Measurements from ENCODE around the gene CNPY1. TPM values are rescaled to one million over a fixed set of nuclear protein-coding genes. Genes with fewer than 3 reads are reported as not detected.

CNPY1 gene
- total RNA-seq, 1 donor from 2014 or later = not detected

DNA sequence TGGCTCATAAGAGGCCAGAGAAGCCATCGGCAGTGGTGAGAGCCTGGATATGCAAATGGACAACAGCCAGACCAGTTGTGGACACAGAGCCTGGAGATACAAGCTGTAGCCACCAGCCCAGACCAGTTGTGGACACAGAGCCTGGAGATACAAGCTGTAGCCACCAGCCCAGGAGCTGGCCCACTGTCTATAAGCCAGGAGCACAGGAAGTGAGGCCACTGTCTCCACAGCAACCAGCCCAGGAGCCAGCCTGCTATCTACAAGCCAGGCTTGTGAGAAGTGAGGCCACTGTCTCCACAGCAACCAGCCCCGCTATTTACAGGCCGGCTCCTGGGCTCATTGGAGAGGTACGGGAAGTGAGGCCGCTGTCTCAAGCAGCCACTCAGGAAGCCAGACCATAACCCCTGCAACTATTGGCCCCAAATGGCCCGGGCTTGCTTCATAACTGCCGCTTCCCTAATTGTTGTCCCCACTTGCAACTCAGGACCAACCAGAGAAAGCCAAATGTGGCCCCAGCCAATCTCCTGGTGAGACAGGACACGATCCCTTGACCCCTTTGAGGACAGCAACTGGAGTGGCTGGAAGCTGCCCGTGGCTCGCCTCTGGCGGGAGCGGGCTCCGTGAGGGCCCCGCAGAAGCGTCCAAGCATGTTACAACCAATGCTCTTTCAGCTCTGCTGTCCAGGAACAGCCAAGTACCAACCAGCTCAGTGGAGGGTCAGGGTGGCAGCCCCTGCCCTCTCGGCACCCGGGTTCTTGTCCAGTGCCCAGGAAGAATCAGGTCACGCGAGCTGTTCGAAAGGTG is 44.1 kb upstream of the CNPY1 start:
- POLR2A ChIA-PET = no interaction called here
- Mint-ChIP-seq H3K4me3 (no peak overlapping the region), H3K27ac (no peak overlapping the region), H3K27me3 (peaks cover 28% of the 10 kb centered on the region), H3K36me3 (ENCODE audit: low read depth) (no peaks in the 10 kb centered on the region), H3K9me3 (no peaks in the 10 kb centered on the region), H3K4me1 (no peaks in the 10 kb centered on the region)
- ATAC-seq (ENCODE audit: low read depth) (no peak), DNase-seq (no peak)
- intact Hi-C loops (cut with micrococcal nuclease) = no loop called here
- TF ChIP-seq, protein P1, sequence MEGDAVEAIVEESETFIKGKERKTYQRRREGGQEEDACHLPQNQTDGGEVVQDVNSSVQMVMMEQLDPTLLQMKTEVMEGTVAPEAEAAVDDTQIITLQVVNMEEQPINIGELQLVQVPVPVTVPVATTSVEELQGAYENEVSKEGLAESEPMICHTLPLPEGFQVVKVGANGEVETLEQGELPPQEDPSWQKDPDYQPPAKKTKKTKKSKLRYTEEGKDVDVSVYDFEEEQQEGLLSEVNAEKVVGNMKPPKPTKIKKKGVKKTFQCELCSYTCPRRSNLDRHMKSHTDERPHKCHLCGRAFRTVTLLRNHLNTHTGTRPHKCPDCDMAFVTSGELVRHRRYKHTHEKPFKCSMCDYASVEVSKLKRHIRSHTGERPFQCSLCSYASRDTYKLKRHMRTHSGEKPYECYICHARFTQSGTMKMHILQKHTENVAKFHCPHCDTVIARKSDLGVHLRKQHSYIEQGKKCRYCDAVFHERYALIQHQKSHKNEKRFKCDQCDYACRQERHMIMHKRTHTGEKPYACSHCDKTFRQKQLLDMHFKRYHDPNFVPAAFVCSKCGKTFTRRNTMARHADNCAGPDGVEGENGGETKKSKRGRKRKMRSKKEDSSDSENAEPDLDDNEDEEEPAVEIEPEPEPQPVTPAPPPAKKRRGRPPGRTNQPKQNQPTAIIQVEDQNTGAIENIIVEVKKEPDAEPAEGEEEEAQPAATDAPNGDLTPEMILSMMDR (IDR thresholded peaks at IDR 0.05) = no peak
- CTCF ChIA-PET = interaction anchor here (1.1 to 2.5 kb wide), 2 partner anchors 9 to 177 kb away, joined by 3 to 10 read pairs; no protein-coding TSS in a partner anchor

DNA sequence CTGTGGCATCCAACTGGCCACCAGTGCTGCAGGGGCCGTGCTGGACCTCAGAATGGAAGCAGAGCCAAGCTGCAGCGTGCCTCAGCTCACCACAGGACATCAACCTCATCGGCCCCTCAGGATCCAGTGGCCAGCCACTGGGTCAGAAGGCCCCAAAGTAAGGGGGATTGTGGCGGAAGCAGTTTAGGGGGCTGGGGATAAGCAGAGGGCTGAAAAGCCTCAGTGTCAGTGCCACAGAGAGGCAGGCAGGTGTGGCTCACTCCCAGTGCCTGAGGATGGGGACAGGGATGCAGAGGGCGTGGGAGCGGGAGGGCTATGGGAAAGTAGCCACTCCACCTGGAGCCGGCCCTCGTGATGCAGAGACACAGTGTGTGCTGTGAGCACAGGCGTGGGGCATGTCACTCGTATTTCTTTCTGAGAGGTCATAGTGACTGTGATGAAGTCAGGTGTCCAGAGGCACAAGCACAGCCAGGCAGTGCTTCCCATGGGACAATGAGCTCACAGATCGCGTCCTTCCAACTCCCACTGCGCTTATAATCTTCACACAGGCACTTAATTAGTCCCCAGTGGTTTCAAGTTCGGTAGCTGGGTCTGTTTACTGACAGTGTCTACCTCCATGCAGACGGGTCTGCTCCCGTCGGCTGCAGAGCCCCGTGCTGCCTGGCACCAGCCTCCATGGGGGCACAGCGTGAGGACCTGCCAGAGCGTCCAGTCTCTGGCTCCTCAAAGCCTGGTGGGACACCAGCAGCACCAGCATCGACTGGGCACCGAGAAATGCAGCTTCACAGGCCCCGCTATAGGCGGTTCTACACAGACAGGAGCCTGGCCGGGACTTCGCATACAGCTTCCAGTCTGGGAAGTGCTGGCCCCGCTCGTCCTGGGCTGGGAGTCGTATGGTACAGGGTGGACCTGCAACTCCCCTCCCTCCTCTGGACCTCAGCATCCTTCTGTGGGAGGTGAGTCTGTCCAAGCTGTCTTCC is 42.9 kb upstream of the CNPY1 start:
- no peaks in the 10 kb centered on the region for H3K9me3 Mint-ChIP-seq
- H3K4me1 Mint-ChIP-seq = no peaks in the 10 kb centered on the region
- peaks cover 36% of the 10 kb centered on the region for H3K27me3 Mint-ChIP-seq
- ATAC-seq (ENCODE audit: low read depth) = no peak
- intact Hi-C loops (cut with micrococcal nuclease) = no loop called here
- no peak overlapping the region for H3K4me3 Mint-ChIP-seq
- POLR2A ChIA-PET = no interaction called here
- CTCF ChIA-PET = interaction anchor here (2.5 kb wide), 1 partner anchor 10 kb away, joined by 10 read pairs; no protein-coding TSS in a partner anchor
- no peak for DNase-seq
- no peaks in the 10 kb centered on the region for H3K36me3 Mint-ChIP-seq (ENCODE audit: low read depth)
- no peak overlapping the region for H3K27ac Mint-ChIP-seq
- TF ChIP-seq, protein P1 (IDR thresholded peaks at IDR 0.05) = no peak

DNA sequence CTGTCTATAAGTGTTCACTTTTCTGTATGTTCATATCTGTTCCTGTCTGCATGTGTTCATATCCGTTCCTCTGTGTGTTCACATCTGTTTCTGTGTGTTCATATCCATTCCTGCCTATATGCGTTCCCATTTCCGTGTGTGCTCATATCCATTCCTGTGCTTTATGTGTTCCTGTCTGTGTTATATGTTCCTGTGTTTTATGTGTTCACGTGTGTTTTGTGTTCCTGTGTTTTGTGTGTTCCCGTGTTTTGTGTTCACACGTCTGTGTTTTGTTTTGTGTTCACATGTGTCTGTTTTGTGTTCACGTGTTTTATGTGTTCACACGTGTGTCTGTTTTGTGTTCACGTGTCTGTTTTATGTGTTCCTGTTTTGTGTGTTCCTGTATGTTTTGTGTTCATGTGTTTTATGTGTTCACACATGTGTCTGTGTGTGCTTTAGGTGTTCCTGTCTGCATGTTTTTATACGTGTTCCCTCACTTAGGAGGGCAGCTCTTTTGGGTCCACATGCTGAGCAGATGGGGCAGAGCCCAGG is 42.2 kb upstream of the CNPY1 start:
- Mint-ChIP-seq H3K27ac (no peak overlapping the region), H3K27me3 (peaks cover 39% of the 10 kb centered on the region), H3K4me1 (no peaks in the 10 kb centered on the region), H3K36me3 (ENCODE audit: low read depth) (no peaks in the 10 kb centered on the region), H3K9me3 (no peaks in the 10 kb centered on the region), H3K4me3 (no peak overlapping the region)
- ChIA-PET CTCF (interaction anchor here (2.5 kb wide), 1 partner anchor 11 kb away, joined by 10 read pairs; no protein-coding TSS in a partner anchor), POLR2A (no interaction called here)
- intact Hi-C loops (cut with micrococcal nuclease) = no loop called here
- DNase-seq (no peak), ATAC-seq (ENCODE audit: low read depth) (no peak)
- TF ChIP-seq, protein P1 (IDR thresholded peaks at IDR 0.05) = no peak

DNA sequence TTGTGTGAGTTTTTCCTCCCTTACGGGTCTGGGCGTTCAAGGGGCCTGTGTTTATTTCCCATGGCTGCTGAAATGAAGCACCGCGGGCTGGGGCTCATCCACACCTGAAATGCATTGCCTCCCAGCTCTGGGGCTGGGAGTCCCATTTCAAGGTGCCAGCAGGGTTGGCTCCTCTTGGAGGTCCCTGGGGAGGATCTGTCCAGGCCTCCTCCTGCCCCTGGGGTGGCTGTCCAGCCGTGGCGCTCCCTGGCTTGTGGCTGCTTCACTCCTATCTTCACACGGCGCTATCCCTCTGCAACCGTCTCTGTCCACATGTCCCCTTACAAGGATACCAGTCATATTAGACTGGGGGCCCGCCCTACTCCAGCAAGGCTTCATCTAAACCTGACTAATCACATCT is 41.1 kb upstream of the CNPY1 start:
- POLR2A ChIA-PET = no interaction called here
- DNase-seq (no peak), ATAC-seq (ENCODE audit: low read depth) (no peak)
- intact Hi-C loops (cut with micrococcal nuclease) = no loop called here
- Mint-ChIP-seq H3K4me1 (no peaks in the 10 kb centered on the region), H3K27ac (no peak overlapping the region), H3K9me3 (no peaks in the 10 kb centered on the region), H3K4me3 (no peak overlapping the region), H3K36me3 (ENCODE audit: low read depth) (no peaks in the 10 kb centered on the region), H3K27me3 (peaks cover 38% of the 10 kb centered on the region)
- TF ChIP-seq, protein P1 (IDR thresholded peaks at IDR 0.05) = no peak
- CTCF ChIA-PET = no interaction called here
